Stimulated activated CD4-positive, alpha-beta T cell treated with anti-CD3 and anti-CD28 coated beads, Interleukin-4, amount 100 ng/mL, for 48 hours (primary cell): Measurements from ENCODE around the gene POC1A.
A peak's percentile ranks its signal among the peaks of the same experiment; 100 is the strongest.
"Not testable (repeated sequence)": the region's sequence is repeated elsewhere in the genome, so short reads cannot be mapped to it uniquely, and the experiment has no call there.

ENCODE experiments used
- DNase-seq, 2 donors: peaks; one replicate each; pipeline ENCODE4 v3.0.0-alpha.2; 2020; ENCODE audit warnings: low read depth in 2 of 2

POC1A gene

DNA sequence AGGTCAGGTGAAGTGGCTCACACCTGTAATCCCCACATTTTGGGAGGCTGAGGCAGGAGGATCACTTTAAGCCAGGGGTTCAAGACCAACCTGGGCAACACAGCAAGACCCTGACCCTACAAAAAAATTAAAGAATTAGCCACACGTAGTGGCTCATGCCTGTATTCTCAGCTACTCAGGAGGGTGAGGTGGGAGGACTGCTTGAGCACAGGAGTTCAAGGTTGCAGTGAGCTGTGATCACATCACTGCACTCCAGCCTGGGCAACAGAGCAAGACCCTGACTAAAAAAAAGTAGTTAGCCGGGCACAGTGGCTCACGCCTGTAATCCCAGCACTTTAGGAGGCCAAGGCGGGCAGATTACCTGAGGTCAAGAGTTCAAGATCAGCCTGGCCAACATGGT is 2.2 kb downstream of the POC1A start:
- DNase-seq: not testable (repeated sequence)

DNA sequence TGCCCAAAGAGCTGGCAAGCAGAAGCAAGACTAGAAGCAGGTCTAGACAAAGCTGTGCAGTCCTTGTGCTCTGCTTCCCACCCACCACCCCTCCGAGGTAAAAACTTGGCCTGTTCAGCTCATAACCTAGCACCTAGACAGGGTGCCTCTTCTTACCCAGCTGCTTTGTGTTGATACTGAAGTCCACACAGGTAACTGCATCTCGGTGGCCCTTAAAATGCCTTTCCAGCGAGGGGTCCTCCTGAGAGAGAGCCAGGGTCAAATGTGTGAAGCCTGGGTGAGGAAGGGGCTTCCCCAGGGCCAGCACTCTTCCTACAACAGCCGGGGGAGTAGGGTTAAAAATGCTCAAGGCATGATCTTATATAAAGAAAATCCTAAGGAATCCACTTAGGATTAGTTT is 3.4 kb downstream of the POC1A start:
- DNase-seq: no peak

GRCh38 chr3:52150357-52150756 is 3.9 kb downstream of the POC1A start:
- no peak for DNase-seq

GRCh38 chr3:52149726-52150125 is 4.5 kb downstream of the POC1A start:
- no peak for DNase-seq

- no peak for DNase-seq
Observed at GRCh38 chr3:52149021-52149420, 5.2 kb downstream of the POC1A start.

- DNase-seq: no peak
Observed at GRCh38 chr3:52147804-52148203, 6.4 kb downstream of the POC1A start.

DNA sequence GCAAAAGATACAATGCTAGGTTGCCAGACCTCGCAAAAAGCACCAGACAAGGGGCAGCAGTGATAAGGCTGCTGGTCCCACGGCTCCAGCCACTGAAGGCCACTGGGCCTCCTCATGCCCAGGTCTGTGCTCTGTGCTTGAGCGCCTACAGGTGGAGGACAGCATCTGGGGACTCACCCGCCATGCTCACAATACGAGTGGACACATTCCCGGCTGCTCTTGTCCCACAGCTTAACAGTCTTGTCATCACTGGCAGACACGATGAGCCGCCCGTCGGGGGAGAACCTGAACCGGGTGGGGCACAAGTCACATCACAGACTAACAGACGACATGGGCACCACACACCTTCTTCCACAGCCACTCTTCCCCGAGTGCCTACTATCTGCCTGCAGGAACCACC is 7.4 kb downstream of the POC1A start:
- no peak for DNase-seq

- DNase-seq: no peak
Observed at GRCh38 chr3:52146189-52146588, 8.0 kb downstream of the POC1A start.

DNA sequence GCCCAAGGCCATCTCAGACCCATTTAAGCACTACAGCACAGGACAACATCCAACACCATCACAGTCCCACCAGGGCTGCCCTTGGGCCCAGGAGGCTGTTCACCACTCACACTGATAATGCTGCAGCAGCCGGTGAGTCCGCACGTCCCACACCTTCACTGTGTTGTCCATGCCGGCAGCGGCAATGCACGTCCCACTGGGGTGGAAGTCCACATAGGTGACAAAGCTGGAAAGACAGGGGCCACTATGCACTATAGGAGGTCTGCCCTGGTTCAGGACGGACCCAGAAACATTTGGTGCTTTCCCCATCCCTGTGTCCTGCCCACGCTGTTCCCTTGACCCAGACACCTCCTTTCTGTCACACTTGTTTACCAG is 8.5 kb downstream of the POC1A start:
- DNase-seq: no peak

GRCh38 chr3:52144796-52145735 is 9.2 kb downstream of the POC1A start:
- no peak for DNase-seq

DNA sequence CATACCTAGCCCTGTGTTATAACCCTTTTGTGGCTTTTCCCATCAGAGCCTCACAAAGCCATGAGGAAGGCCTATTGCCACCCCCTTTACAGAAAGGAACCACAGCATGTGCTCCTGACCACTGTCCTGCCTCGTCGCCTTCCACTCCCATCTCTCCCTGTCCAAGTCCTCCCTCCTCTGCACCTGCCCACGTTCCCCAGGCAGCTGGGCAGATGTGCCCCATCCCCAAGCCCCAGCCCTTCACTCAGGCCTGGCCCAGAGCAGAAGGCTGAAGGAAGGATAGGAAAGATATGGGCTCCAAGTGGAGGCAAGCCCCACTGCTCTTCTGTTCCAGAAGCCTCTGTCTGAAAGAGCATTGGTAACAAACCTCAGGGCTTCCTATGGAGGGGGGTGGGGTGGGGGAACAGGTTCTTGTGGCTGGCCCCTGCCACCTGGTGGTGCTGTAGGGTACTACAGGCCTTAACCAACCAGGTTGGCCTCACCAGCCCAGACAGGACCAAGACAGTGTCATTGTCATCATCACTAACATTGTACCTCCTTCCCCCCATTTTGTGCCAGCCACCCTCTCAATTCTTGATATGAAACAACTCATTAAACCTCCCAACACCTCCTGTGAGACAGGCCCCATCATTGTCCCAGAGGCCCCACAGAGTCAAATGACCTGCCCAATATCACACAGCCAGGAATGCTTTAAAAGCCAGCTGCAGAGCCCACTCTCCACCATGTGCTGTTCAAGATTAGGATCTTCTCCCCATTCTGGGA is 10.0 kb downstream of the POC1A start:
- DNase-seq: peak; percentile 77 to 81

DNA sequence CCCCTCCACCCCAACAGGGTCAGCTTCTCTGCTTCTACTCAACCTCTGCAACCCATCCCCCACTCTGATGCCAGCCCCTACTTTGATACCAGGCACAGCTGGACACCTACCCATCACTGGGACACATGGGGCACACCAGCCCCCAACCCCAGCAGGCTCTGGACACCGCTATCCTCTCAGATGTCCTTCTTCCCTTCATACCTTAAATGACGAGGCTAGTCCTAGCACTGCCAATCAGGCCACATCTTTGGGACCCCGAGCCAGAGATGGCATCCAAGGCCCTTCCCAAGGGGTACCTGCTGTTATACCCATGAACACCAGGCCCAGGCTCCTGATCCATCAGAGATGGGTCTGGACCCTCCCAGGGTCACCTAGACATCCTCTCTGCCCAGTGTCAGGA is 10.6 kb downstream of the POC1A start:
- DNase-seq: no peak

DNA sequence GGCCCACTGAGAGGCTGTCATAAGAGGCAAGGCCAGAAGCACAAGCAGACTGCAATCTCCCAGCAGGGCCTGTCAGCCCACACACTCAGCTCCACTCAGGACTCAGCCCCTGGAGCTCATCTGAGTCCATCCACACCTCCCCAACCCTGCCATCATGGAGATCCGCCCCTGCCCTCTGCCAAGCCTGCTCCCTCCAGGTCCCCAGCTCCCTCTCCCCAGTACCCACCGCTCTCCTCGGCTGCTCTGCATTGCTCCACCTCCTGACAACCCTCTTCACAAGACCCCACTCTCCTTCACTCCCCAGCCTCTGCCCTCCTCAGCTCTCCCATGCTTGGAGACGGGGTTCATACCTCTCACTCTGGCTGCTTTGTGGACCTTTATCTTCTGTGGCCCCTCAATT is 11.1 kb downstream of the POC1A start:
- no peak for DNase-seq

GRCh38 chr3:52141751-52142150 is 12.5 kb downstream of the POC1A start:
- no peak for DNase-seq

DNA sequence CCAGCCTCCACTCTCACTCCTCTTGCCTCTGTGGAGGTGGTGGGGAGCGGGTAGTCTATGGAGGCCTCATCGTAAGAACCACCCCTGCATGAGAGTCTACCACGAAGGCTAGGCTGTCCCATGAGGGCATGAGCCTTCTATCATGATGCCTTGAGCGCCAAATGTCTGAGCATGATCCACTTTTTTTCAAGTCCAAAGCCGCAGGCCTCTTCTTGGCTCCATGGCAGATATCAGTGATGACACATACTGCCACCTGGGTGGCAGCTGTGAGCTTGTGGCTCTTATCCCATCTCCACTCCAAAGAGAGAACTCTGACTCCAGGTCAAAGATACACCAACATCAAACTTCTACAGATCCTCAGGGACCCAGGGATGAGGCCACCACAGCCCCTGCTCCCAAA is 13.5 kb downstream of the POC1A start:
- no peak for DNase-seq

DNA sequence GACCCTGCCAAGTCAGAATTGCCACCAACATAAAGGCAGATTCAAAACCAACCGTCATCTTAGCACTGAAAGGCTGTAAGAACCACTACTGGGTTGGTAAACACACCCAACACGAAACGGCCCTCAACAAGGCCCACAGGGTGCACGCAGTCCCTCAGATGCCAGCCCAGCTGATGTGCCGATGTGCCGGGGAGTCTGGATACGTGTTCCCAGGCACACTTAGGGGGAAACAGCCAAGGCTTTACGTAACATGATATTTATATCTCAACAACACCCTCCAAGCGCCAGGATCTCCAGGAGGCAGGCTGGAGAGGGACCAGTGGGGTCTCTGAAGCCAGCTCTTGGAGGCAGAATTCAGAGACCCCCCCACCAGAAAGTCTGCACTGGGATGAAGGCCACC is 14.2 kb downstream of the POC1A start:
- no peak for DNase-seq

DNA sequence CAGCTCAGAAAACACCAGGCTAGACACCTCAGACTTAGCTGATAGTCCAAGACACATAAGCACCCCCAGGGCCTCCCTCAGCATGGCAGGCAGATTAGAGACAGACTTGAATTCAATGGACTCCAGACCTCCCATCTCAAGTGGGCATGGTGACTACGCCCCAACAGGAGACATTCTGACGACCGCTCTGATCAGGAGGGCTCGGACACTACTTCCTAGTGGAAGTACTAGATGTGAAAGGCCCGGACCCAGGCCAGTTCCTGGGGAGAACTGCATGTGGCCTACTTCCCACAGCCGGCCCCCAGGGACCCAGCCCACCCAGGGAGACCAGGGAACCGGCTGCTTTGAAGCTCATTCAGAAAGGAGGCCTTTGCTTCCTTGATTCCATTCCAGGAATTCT is 16.9 kb downstream of the POC1A start:
- no peak for DNase-seq

DNA sequence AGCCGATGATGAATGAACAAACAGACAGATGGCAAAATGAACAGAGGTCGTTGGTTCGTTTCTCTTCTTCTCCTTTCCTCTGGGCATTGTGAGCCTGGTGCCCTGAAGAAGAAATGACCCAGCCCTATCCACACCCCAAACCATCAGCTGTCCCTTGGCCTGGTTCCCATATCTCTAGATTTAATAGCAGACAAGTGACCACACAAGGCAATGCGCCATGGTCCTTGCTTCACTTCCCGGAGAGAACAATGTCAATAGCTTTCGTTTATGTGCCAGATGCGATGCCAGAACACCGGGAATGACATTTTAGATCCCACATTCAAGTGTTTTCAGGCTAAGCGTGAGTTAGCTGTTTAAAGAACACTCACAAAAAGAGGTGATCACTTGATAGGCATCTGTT is 17.7 kb downstream of the POC1A start:
- no peak for DNase-seq

DNA sequence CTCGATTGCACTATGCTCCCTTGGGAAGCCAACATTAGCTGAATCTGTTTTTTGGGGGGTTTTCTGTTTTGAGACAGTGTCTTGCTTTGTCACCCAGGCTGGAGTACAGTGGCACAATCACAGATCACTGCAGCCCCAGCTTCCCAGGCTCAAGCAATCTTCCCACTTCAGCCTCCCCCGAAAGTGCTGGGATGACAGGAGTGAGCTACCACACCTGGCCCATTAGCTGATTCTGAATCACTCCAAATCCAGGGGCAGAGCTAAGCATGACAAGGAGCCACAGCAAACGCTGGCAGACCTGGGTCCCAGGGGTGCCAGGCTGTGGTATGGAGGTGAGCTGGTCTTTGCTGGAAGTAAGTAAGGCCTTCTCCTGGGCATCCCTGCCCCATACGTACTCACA is 18.9 kb downstream of the POC1A start:
- no peak for DNase-seq

DNA sequence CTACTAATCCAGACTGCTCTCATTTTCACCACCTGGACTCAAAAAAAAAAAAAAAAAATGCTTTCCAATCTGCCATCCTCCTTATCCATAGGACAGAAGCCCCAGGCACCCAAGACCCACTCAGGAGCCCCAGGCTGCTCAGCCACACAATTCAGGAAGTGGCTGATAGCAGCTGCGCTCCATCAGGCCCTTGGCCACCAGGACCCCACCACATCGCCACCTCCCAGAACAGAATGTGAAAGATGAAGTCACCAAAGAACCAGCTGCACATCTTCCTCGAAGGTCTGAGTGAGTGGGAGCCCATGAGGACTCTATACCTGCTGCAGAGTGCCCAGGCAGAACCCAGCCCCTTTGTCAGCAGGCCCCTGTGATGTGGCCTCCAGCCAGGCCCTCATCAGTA is 19.5 kb downstream of the POC1A start:
- no peak for DNase-seq

GRCh38 chr3:52132930-52133329 is 21.3 kb downstream of the POC1A start:
- DNase-seq: no peak

GRCh38 chr3:52132041-52132440 is 22.2 kb downstream of the POC1A start:
- no peak for DNase-seq

- no peak for DNase-seq
Observed at GRCh38 chr3:52130966-52131622, 23.1 kb downstream of the POC1A start.
